Left ventricle myocardium superior (tissue), 1 donor: ENCODE data around the gene CDH6. TPM values are rescaled to one million over a fixed set of nuclear protein-coding genes. Genes with fewer than 3 reads are reported as not detected.

ENCODE experiments used
- ATAC-seq: fragments of 200-7000 bp; cut with Tn5 transposase; one replicate; pipeline ENCODE4 v1.9.1; 2020; ENCODE audit warnings: mild to moderate bottlenecking, moderate library complexity
- DNase-seq: peaks from one replicate; pipeline ENCODE4 v3.0.0-alpha.2; 2020
- intact Hi-C: fragments of 100-400 bp; cut with micrococcal nuclease; formaldehyde crosslinking; loops from one replicate; pipeline ENCODE4 v1.11.0; 2022
- long read RNA-seq: library from polyadenylated mRNA; unstranded; transcript quantifications from one replicate; pipeline ENCODE4 v2.0.0, GENCODE V29; 2021
- total RNA-seq: library from RNA; stranded (reverse); fragmentation: NEBNext Ultra II Directional; extraction: Animal tissue kit (Norgen Biotek cat#: 25700); gene quantifications from one replicate; pipeline ENCODE4 v1.2.1, GENCODE V29; 2021
- donor health status: DM: no; HTN: yes; CAD: no; lungs with severe emphysema.

CDH6 gene
- 2.6 TPM for total RNA-seq
- long read RNA-seq = 0 reads

GRCh38 chr5:31193591-31194467 is at the start of gene CDH6:
Gene CDH6, plus strand, starts transcription at chr5:31193686. Its CDS starts 73,788 bp downstream, at chr5:31267474.
- DNase-seq = peak; percentile 43

GRCh38 chr5:31144364-31144763 is 49.1 kb upstream of the CDH6 start:
- DNase-seq (no peak), ATAC-seq (no peak)
- intact Hi-C loops = no loop called here

More at GRCh38 chr5:31193591-31194467, at the start of gene CDH6:
- ATAC-seq = peak; percentile 88
- intact Hi-C loops = no loop called here

DNA sequence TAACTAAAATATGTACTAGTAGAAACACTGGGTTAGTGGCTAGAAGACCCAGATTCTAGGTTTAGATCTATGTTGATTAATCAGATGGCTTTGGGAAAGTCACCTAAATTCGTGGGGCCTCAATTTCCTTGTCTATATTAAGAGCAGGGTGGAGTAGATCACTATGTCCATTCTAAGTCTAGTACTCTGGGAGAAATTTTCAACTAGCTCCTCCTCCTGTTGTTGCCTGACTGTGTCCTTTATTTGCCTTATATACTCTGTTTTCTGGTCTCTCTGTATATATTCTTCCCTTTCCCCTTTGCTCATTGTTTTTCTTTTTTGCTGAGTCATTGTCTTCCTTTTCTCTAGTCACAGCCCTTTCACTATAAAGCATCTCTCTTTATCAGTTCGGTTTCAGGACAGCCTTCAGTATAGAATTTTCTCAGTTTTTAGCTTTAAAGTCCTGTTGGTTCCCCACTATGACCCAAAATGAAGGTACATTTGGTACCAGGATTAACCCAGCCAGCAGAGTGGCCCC is 44.5 kb upstream of the CDH6 start:
- ATAC-seq = no peak
- intact Hi-C loops = no loop called here
- no peak for DNase-seq

- ATAC-seq (no peak), DNase-seq (no peak)
- intact Hi-C loops = no loop called here
Observed at GRCh38 chr5:31153521-31153920, 40.0 kb upstream of the CDH6 start.

DNA sequence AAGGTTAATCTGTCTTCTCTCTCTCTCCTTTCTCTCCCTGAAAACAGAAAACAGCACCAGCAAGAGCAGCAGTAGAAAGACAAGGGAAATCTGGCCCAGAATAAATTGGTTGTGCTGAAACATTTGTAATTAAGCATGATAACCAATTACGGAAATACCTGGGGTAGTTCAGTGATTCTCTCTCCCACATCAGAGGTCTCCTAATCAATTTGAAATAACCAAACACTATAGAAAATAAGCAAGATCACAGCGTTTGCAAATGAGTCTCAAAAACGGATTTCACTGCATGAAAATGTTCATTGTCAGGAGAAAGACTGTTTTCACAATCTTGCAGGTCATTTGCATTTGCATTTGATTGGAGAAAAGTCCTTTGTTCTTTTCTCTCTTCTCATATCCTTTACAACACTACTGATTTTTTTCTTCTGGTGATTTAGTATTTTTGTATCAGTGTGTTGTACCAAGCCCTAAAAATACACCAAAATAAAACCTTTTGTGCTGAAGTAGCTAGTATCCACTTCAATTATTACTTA is 36.8 kb upstream of the CDH6 start:
- ATAC-seq = no peak
- no peak for DNase-seq
- intact Hi-C loops = no loop called here

DNA sequence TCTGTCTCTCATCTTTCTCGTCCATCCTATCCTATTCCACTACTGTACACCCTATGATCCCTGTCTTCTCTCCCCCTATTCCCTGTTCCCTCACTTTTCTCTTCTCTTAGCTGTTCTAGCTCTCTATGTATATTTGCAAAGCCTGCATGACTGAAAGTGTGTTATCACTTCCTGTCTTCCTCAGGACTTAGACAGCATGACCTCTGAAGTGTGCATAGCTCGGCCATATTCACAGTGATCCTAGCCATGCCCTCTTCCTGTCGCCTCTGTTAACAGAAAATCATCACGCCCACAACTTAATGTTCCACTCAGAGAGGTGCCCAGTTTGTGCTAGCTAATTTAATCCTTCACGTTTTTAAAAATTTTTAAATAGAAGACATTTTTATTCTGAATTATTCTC is 35.8 kb upstream of the CDH6 start:
- DNase-seq = no peak
- intact Hi-C loops = no loop called here
- no peak for ATAC-seq

DNA sequence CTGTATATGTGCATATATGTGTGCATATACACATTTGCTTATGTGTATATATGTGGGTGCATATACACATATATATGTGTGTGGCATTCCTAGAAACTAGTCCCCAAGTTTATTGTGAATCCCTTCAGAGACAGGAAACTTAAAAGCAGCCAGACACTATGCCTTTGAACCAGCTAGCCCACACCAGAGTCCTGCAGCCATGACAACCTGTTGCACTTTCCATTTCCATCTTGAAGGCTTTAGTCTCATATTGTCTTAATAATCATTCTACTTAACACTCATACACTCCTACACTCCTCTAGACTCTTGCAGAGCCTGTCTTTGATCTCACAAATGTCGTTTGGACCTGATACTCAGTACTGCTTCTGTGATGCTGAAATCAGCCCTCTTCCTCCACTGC is 34.8 kb upstream of the CDH6 start:
- no peak for DNase-seq
- ATAC-seq = no peak
- intact Hi-C loops = no loop called here

DNA sequence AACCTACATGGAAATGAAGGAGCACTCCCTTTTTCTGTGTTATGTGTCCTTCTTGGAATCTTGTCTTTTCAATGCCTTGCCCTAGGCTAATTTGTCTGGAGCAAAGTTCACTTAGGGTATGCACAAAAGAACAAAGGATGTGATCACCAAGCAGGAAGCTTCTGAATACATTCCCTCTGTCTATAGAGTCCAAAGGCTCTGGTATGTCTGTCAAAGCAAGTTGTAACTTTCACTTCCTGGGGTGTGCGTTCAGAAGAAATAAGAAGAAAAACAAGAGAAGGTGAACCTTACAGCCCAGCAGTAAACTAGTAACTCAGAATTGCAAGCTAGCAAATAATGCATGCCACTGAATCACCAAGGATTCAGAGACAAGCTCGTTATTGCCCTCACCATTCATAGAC is 31.7 kb upstream of the CDH6 start:
- ATAC-seq = no peak
- DNase-seq = no peak
- intact Hi-C loops = no loop called here

DNA sequence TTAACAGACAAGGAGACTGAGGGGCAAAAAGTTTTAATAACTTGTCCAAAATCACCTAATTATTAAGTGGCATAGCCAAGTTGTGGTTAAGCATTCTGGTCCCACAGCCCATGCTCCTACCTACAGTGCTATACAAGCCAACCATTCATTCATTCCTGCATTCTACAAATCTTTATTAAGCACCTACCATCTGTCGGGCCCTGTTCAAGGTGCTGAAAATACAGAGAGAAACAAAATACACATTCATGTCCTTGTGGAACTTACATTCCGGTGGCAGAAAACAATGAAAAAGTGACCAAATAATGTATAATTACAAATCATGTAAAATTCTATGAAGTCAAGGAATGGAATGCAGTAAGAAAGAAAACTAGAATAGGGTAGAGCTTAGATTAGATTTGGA is 27.8 kb upstream of the CDH6 start:
- DNase-seq (no peak), ATAC-seq (no peak)
- intact Hi-C loops = no loop called here

GRCh38 chr5:31169379-31169778 is 24.1 kb upstream of the CDH6 start:
- intact Hi-C loops = no loop called here
- no peak for DNase-seq
- ATAC-seq = no peak

- ATAC-seq (no peak), DNase-seq (no peak)
- intact Hi-C loops = no loop called here
Observed at GRCh38 chr5:31172881-31173280, 20.6 kb upstream of the CDH6 start.

GRCh38 chr5:31173614-31174013 is 19.9 kb upstream of the CDH6 start:
- intact Hi-C loops = no loop called here

DNA sequence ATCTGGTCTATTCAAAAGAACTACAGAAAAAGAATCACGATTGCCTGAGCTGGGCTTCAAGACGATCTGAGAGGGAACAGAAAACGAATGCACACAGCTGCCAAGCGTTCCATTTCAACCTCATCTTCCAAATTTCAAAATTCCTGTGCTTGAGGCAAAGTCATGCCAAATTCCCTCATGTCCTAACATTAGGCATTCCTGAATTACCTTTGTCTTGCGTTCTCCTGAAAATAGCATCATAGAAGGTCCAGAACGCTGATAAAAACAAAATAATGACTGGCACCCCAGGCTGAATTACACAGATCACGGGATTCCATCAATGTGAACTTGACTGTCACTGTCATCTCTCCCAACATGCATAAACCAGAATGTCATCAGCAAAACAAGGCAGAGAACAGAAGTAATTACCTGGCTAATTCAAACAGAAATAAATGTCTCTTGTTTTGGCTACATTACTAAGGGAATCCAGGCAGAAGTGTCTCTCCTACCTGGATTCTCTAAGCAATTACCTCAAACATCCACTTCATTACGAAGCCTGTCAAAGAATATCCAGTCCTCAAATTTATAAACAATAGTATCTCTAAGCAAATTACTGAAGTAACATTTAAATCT is 12.0 kb upstream of the CDH6 start:
- intact Hi-C loops = no loop called here
- DNase-seq = no peak
- ATAC-seq = no peak

More at GRCh38 chr5:31173614-31174013, 19.9 kb upstream of the CDH6 start:
- ATAC-seq (no peak), DNase-seq (no peak)

DNA sequence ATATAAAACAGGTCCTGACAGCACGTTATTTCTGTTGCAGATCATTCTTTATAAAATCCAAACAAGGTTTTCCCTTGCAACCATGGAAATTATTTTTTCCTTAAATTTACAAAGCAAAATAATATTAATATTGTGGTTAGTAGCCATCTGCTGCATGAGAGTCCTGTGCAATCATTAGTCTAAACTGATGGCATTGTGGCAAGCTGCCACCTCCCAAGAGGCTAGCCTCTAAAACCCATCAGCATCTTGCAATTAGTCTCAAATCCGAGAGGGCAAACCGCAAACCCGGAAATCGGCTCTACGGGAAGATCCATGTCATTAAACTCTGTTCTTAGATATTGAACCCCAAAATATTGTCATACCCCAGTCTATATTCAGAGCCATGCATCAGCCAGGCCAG is 11.3 kb upstream of the CDH6 start:
- no peak for ATAC-seq
- intact Hi-C loops = no loop called here
- DNase-seq = no peak

DNA sequence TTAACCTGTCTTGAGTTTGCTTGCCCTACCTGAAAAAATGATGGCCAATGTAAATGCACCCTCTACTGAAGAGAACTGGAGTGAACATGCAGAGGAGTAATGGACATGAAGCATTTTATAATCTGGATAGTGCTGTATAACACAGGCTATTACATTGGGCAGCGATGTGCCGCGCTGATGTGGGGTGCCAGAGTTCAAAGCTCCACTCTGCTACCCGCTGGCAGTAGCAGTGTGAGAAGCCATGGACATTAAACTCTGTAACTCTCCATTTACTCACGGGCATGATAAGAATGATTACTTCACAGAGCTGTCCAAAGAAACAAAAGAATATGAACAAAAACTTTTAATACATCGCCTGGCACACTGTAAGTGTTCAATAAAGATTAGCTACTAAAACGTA is 7.5 kb upstream of the CDH6 start:
- DNase-seq = no peak
- intact Hi-C loops = loop anchor here (5.0 kb wide), 1 partner anchor 379 kb away; no protein-coding TSS in a partner anchor
- no peak for ATAC-seq

- no peak for ATAC-seq
- intact Hi-C loops = loop anchor here (5.0 kb wide), 1 partner anchor 379 kb away; no protein-coding TSS in a partner anchor
- no peak for DNase-seq
Observed at GRCh38 chr5:31186672-31187267, 6.7 kb upstream of the CDH6 start.

GRCh38 chr5:31187591-31187990 is 5.9 kb upstream of the CDH6 start:
- ATAC-seq = no peak
- intact Hi-C loops = loop anchor here (5.0 kb wide), 1 partner anchor 380 kb away; no protein-coding TSS in a partner anchor
- no peak for DNase-seq

- DNase-seq (no peak), ATAC-seq (no peak)
- intact Hi-C loops = no loop called here
Observed at GRCh38 chr5:31192442-31192841, 1.0 kb upstream of the CDH6 start.

DNA sequence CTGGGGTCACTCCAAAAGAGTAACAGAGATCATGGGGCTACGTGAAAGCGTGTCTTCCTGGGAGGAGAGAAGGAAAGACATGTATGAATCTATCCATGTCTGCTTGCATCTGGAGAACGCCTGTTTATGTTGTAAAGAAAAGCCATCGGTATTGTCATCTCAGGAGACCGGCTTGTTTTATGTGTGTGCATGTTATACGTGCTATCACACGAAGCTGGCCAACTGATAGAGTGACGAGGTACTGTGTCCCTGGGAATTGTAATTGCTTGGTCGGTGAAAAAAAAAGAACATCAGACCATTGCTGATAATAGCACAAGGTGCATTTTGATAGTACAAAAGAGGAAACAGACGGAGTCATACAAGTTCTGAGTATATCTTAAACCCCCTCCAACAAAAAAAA is 370 bp upstream of the CDH6 start:
- ATAC-seq (no peak), DNase-seq (no peak)
- intact Hi-C loops = no loop called here

GRCh38 chr5:31194468-31194813 is 955 bp downstream of the CDH6 start:
- DNase-seq = peak; percentile 18
- intact Hi-C loops = no loop called here
- ATAC-seq = peak; percentile 29
